ENCODE results near the gene ZNF804A.

DNA sequence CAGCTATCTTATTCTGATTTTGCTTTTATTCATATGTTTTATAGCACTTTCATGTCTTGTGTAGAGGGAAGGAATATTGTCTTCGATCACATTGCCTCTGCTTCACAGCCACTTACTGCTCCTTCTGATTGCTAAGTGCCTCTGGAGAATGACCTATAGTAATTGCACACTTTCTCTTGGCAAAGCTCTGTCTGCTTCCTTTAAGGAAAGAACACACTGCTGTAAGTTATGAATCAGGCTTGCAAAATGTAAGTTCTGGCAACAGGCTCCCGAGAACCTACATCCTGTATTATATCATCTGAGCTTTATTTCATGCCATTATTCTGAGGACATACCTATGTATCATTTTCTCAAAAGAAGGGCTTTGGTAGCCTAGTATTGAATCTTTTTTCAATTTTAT is 170.7 kb downstream of the ZNF804A start:
- no peak for TF ChIP-seq EZH2 (IDR thresholded peaks at IDR 0.05; ENCODE audit: borderline replicate concordance, low read depth, low read length, severe bottlenecking)
- TF ChIP-seq, protein P1, sequence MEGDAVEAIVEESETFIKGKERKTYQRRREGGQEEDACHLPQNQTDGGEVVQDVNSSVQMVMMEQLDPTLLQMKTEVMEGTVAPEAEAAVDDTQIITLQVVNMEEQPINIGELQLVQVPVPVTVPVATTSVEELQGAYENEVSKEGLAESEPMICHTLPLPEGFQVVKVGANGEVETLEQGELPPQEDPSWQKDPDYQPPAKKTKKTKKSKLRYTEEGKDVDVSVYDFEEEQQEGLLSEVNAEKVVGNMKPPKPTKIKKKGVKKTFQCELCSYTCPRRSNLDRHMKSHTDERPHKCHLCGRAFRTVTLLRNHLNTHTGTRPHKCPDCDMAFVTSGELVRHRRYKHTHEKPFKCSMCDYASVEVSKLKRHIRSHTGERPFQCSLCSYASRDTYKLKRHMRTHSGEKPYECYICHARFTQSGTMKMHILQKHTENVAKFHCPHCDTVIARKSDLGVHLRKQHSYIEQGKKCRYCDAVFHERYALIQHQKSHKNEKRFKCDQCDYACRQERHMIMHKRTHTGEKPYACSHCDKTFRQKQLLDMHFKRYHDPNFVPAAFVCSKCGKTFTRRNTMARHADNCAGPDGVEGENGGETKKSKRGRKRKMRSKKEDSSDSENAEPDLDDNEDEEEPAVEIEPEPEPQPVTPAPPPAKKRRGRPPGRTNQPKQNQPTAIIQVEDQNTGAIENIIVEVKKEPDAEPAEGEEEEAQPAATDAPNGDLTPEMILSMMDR (IDR thresholded peaks at IDR 0.05; ENCODE audit: borderline replicate concordance, extremely low read depth, low read length, poor library complexity, severe bottlenecking) = no peak
